ENCODE results near the gene TEX50.
"Not testable (repeated sequence)": the region's sequence is repeated elsewhere in the genome, so short reads cannot be mapped to it uniquely, and the experiment has no call there.

Gene TEX50, protein sequence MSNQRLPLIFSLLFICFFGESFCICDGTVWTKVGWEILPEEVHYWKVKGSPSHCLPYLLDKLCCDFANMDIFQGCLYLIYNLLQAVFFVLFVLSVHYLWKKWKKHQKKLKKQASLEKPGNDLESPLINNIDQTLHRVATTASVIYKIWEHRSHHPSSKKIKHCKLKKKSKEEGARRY

DNA sequence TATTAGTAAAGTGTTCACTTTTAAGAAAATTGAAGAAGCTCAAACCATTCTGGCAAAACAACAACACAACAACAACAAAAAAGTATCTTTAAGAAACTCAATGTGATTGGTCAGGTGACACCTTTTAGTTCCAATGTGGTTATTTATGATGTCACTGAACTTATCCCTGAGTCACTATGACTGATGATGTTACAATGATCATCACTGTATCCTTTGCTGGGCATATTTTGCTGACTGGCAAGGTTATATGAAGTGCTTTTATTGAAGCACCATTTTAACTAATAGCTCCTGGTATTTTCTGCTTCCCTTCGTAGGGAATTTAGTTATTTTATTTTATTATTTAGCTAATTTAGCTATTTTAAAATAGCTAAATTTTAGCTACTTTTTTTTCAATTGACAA, at the start of gene TEX50:
TEX50 (plus strand) TSS at position 223 of the 400 bp plus-strand sequence. CDS start 184 bp downstream, outside the sequence.
- no peak for DNase-seq

DNA sequence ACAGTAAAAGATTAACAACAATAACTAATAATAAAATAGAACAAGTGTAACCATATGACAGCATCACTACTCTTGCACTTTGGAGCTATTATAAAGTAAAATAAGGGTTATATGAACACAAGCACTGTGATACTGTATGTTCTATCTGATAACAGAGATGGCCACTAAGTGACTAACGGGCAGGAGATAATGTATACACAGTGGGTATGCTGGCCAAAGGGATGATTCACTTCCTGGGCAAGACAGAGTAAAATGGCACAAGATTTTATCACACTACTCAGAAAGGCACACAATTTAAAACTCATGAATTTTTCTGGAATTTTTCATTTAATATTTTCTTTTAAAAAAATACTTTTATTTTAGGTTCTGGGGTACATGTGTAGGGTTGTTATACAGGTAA, 44.6 kb upstream of the TEX50 start:
- DNase-seq = no peak

- DNase-seq = not testable (repeated sequence)
Observed at GRCh38 chr1:173591138-173591537, 44.0 kb upstream of the TEX50 start.

GRCh38 chr1:173596097-173596825, 38.9 kb upstream of the TEX50 start:
- DNase-seq = no peak

DNA sequence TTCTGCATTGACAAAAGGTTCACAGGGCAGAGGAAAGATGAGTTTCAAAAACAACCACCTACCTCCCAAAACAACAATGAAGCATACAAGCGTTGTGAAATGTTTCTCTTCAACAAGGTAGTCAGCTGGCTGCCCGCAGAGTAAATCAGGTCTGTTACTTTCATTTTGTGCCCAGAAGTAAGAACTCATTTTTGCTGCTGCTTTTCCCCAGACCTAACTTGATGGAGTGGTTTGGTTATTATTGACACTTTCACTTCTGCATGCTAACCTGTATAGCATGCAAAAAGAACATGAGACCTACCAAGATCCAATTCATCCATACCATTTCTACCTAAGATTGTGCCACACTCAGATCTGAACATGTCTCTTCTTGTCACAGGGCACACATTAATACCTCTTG, 33.5 kb upstream of the TEX50 start:
- no peak for DNase-seq

GRCh38 chr1:173603056-173603591, 32.0 kb upstream of the TEX50 start, which contains the start of gene SLC9C2:
SLC9C2 (minus strand) TSS chr1:173603072; CDS start chr1:173601776, 1,296 bp downstream.
- DNase-seq = no peak

DNA sequence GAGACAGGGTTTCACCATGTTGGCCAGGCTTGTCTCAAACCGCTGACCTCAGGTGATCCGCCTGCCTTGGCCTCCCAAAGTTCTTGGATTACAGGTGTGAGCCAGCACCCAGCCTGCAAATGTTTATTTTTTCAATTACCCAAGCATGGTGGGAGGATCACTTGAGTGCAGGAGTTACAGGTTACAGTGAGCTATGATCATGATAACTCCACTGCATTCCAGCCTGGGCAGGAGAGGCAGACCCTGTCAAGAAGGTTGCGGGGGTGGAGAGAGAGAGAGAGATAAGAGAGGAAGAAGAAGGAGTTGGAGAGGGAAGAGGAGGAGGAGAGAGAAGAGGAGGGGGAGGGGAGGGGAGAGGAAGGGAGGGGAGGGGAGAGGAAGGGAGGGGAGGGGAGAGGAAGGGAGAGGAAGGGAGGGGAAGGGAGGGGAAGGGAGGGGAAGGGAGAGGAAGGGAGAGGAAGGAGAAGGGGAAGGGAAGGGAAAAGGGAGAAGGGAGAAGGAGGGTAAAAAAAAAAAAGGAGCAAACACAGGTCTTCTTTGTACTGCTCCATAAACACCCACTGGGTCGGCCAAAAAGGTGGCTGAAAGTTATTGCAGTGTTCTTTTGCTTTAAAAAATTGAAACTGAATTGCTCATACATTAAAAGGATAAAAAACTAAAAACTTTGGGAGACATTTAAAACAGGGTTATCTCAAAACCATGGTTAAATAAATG, 26.5 kb upstream of the TEX50 start:
- no peak for DNase-seq

GRCh38 chr1:173613086-173613485, 22.1 kb upstream of the TEX50 start:
- not testable (repeated sequence) for DNase-seq

GRCh38 chr1:173616859-173617258, 18.3 kb upstream of the TEX50 start:
- no peak for DNase-seq

GRCh38 chr1:173627269-173627668, 7.9 kb upstream of the TEX50 start:
- no peak for DNase-seq

GRCh38 chr1:173628888-173629287, 6.2 kb upstream of the TEX50 start:
- no peak for DNase-seq

GRCh38 chr1:173637236-173638042, 2.3 kb downstream of the TEX50 start:
- not testable (repeated sequence) for DNase-seq

DNA sequence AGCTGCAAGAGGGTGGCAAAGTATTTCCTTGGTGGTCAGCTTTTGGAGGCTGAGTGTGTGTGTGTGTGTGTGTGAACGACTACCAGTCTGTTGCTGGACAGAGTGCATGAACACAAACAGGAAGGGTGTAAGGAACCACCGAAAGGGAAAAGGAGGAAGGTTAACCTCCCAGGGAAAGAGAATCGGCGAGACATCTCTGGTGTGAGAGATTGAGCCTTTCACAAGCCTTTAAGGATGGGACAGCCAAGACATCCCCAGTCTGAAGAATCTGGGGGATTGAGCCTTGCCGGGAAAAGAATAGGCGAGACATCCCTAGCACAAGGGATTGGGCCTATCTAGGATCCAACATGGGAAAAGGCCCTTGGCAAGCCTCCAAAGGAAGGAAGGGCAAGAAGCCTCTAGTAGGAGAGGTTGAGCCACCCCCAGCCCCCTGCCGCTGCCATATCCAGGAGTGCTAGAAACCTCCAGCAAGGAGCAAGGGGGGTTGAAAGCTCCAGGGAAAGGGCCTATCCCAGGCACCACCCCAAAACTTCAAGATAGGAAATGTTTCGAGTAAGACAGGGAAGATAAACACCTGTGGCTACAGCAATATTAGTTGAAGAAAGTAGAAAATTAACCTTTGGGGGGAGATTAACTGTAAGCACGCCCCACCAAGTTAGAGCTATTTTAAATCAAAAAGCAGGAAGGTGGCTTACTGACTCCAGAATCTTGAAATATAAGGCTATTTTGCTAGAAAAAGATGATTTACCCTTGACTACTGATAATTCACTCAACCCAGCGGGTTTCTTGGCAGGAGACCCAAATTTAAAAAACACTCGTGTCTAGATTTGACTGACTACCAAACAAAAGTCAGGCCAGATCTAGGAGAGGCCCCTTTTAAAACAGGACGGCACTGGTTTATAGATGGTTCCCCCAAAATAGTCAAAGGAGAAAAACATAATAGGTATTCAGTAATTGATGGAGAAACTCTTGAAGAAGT, 3.2 kb downstream of the TEX50 start:
- no peak for DNase-seq

GRCh38 chr1:173639102-173639501, 4.0 kb downstream of the TEX50 start:
- DNase-seq = no peak

- DNase-seq = not testable (repeated sequence)
Observed at GRCh38 chr1:173642450-173643139, 7.5 kb downstream of the TEX50 start.

- no peak for DNase-seq
Observed at GRCh38 chr1:173646656-173647055, 11.5 kb downstream of the TEX50 start.

DNA sequence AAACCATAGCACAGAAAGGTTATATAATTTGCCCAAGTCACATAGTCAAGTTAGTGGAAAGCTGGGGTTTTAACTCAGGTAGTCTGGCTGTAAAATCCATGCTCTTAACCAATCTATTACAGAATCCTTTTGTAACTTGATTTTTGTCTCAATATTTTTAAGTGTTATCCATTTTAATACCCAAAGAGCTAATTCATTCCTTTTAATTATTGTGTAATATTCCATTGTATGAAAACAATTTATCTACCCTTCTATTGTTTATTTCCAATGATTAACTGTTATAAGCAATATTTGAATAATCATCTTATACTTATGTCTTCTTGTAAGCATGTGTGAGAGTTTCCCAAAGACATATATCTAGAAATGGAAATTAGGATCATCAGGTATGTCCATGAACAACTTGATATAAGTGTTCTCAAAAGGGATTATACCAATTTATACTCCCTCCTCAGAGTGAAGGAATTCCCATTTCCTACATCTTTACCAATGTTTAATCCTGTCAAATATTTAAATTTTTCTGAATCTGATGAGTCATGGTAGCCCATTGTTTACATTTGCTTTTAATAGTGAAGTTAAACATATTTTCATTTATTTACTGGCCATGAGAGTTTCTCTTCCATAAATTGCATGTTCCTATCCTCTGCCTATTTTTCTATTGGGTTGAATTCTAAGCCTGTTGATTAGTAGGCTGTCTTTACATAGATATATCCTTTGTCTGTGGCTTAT, 13.9 kb downstream of the TEX50 start:
- DNase-seq = no peak

- no peak for DNase-seq
Observed at GRCh38 chr1:173660306-173660705, 25.2 kb downstream of the TEX50 start.

GRCh38 chr1:173661271-173661670, 26.1 kb downstream of the TEX50 start:
- DNase-seq = no peak

DNA sequence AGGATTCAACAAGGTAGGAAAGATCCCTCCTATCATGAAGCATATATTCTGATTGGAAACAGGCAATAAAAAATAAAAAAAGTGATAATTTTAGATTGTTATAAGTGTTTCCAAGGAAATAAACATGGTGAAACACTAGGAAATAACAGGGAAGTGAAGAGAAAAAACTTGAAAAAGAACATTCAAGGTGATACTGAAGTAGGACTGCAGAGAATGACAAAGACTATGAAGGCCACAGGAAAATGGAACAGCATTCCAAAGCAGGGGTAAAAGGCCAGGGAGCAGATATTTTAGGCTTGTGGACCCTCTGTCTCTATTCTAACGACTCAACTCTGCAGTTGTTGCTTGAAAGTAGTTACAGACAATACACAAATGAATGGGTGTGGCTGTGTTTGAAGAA, 26.6 kb downstream of the TEX50 start:
- DNase-seq = no peak

Measured in activated CD8-positive, alpha-beta memory T cell treated with anti-CD3 and anti-CD28 coated beads, Interleukin-2, amount 50 U/mL, for 48 hours (primary cell).